Fibroblast of pulmonary artery (primary cell): ENCODE data around the gene SSTR4.
"Not testable (repeated sequence)": the region's sequence is repeated elsewhere in the genome, so short reads cannot be mapped to it uniquely, and the experiment has no call there.

Experiments
- DNase-seq: peaks from one replicate; pipeline ENCODE4 v3.0.0-alpha.2; 2010; ENCODE audit warnings: low read depth
- H3K4me3 ChIP-seq: replicated peaks from 2 replicates; pipeline ENCODE4 v1.5.1; 2011; ENCODE audit warnings: low read depth, mild to moderate bottlenecking, control low read depth, low read length, moderate library complexity
- TF ChIP-seq, protein P1 (sequence below): IDR thresholded peaks from 2 replicates; pipeline ENCODE4 v1.5.1; 2011; ENCODE audit warnings: mild to moderate bottlenecking, control low read depth, low read length, inconsistent platforms; ENCODE audit errors: missing control alignments

The SSTR4 gene

DNA sequence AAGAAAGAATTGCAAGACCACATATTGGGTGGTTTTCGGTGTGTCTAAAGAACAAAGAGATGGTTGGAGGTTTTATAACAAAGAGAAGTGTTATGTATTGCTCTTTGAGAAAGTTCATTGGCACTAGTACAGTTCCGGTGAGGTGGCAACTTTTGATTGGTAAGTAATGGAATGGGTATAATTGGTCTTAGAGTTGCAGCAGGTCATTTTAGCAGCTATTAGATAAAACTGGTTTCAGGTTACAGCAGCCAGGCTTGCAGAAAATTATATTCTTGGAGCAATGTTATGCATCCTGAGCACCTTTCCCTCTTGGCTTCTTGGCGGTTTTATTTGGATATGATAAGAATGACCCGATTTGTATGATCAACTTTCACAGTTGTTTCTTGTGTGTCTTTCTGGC is 12.3 kb upstream of the SSTR4 start:
- peak; percentile 18 for DNase-seq
- TF ChIP-seq, protein P1, sequence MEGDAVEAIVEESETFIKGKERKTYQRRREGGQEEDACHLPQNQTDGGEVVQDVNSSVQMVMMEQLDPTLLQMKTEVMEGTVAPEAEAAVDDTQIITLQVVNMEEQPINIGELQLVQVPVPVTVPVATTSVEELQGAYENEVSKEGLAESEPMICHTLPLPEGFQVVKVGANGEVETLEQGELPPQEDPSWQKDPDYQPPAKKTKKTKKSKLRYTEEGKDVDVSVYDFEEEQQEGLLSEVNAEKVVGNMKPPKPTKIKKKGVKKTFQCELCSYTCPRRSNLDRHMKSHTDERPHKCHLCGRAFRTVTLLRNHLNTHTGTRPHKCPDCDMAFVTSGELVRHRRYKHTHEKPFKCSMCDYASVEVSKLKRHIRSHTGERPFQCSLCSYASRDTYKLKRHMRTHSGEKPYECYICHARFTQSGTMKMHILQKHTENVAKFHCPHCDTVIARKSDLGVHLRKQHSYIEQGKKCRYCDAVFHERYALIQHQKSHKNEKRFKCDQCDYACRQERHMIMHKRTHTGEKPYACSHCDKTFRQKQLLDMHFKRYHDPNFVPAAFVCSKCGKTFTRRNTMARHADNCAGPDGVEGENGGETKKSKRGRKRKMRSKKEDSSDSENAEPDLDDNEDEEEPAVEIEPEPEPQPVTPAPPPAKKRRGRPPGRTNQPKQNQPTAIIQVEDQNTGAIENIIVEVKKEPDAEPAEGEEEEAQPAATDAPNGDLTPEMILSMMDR: no peak
- no peak overlapping the region for H3K4me3 ChIP-seq

DNA sequence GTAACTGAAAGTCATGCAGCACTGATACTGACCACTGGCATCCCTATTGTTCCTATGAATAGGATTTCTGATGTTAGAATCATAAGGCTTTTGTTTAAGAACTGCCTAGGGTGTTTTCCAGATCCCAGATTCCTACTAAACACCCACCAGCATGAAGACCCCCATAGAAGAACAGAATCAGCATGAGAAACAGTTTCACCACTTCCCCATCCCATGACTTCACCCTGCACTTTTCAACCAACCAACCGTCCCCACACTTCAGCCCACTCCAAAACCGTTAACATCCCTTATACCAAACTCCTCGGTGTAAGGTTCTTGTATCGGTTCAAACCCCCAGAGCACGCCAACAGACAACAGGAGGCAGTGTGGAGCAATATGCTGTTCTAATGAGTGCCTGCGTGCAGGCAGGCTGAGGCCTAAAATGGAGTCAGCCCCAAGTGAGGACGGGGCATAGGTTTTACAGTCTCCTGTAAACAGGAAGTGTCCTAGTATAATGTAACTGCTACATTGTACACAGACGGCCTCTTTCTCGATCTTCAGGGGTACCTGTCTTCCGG is 11.4 kb upstream of the SSTR4 start:
- DNase-seq: no peak
- H3K4me3 ChIP-seq: no peak overlapping the region
- TF ChIP-seq, protein P1: no peak

DNA sequence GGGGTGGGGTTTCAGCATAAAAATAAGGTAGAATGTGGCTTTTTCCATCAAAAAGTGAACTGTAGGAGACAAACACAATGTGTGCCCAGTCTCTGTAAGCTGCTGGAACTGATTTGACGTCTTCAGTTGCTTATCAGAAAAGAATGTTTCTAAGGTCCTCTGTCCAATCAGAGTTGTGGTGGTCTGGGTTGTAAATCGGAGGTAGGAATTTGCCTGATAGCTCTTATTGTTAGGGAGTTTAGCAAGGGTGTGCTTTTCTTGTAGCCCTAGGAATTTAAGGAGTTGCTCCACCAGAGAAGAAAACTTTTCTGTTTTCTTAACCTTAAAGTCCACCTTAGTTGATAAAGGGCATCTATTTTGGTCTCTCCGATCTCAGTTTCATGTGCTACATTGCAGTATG is 10.4 kb upstream of the SSTR4 start:
- H3K4me3 ChIP-seq: no peak overlapping the region
- peak; percentile 64 for DNase-seq
- TF ChIP-seq, protein P1: no peak

DNA sequence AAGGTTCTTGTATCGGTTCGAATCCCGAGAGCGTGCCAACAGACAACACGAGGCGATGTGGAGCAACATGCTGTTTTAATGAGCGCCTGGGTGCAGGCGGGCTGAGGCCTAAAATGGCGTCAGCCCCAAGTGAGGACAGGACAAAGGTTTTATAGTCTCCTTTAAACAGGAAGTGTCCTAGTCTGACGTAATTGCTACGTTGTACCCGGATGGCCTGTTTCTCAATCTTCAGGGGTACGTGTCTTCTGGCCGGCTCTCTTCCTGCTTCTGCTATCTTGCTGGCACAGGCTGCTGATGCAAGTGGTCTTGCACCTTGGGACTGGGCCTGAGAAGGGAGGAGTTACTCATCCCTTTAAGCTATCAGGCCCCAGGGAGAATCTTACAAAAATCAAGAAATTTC is 9.6 kb upstream of the SSTR4 start:
- H3K4me3 ChIP-seq: not testable (repeated sequence)
- DNase-seq: peak; percentile 67

DNA sequence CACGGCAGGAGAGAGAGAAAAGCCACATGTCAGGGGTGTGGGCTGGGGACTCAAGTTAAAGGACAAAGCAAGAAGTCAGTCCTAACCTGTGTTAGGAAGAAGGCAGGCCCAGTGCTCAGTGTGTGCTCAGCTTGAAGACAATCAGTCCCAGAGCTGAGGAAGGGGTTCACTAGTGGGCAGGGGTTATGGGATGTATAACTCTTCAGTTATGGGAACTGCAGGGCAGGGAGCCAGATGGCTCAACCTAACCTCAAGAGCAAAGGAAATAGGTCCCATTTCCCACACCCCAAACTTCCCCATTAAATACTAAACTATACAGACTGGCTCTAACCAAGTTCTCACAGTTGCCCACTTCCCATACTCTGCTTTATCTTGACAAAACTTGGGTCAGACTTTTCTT is 7.4 kb upstream of the SSTR4 start:
- DNase-seq: no peak
- H3K4me3 ChIP-seq: no peak overlapping the region

DNA sequence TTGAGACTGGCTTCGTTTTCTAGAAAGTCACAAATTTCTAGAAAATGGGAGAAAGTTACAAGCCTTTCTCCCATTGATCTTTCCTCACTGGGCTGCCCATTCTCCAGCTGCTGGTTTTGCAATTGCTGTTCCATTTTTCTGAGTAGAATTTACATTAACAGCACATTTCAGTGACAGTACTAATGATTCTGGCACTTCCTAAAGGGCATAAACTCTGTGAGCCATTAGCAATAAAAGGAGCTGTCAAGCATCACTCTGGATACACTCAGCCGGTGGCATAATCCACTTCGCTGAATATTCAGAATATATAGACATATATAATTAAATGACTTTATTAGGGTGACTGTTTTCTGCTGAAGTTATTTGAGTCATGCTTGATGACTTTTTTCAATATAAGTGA is 6.7 kb upstream of the SSTR4 start:
- no peak for DNase-seq
- no peak overlapping the region for H3K4me3 ChIP-seq
- TF ChIP-seq, protein P1: no peak

More for the DNA sequence above, 7.4 kb upstream of the SSTR4 start:
- TF ChIP-seq, protein P1: no peak

DNA sequence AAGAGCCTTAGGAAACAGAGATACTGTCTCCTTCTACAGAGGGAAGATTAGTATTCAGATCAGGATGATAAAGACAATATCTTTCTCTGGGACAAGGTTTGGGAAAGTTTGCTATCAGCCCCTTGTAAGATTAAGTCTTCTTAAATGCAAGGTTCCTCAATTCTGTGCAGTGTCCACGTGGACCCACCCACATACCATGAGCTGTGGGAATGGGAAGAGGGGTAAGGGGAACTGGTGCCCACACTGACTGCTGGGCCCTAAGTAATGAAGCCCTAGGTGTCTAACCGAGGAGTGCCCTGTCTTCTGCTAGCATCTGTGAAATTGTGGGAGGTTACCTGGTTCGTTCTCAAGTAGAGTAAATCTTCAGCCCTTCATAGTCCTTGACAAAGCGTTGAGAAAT is 5.8 kb upstream of the SSTR4 start:
- TF ChIP-seq, protein P1: no peak
- DNase-seq: no peak
- H3K4me3 ChIP-seq: no peak overlapping the region

DNA sequence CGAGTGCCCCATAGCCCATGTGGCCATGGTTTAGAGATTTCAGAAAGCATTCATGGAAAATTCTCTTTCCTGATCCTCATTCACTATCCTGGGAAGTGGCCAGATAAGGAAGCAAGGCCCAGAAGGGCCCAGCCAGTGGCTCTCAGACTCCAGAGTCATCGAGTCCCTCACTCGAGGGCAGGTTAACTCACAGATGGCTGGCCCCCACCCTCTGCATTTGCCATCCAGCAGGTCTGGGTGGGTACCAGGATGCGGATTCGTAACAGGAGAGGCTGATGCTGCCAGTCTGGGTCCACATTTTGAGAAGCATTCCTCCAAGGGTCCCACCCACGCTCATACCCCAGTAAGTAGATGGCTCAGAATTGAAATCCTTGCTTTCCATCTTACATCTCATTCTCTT is 3.8 kb upstream of the SSTR4 start:
- TF ChIP-seq, protein P1: no peak
- no peak overlapping the region for H3K4me3 ChIP-seq
- no peak for DNase-seq
